Peyer's patch (tissue), 4 donors: ENCODE data around the gene B3GAT2.

Source experiments
- CTCF ChIP-seq, 6 experiments: fragments of 450-650 bp in 4 of 6; fragments of 200-600 bp in 2 of 6; sonication (generic) in 1 of 6; IDR thresholded peaks; one replicate each; pipeline ENCODE4 v1.5.1; 2017 to 2019; ENCODE audit warnings: antibody characterized with exemption in 6 of 6, mild to moderate bottlenecking in 3 of 6, moderate library complexity in 1 of 6
- POLR2A ChIP-seq, 2 donors: fragments of 450-650 bp; IDR thresholded peaks; one replicate each; pipeline ENCODE4 v1.5.1; 2017; ENCODE audit warnings: antibody characterized with exemption in 2 of 2, mild to moderate bottlenecking in 2 of 2, moderate library complexity in 2 of 2

- TF ChIP-seq CTCF (IDR thresholded peaks at IDR 0.05) (no peak), POLR2A (IDR thresholded peaks at IDR 0.05) (no peak)
Measured at GRCh38 chr6:70980727-70981126, 23.9 kb upstream of the B3GAT2 start.
